Right lobe of liver (tissue), 6 donors: ENCODE data around the gene LAMTOR5. TPM values are rescaled to one million over a fixed set of nuclear protein-coding genes. Genes with fewer than 3 reads are reported as not detected.

ENCODE experiments used
- ATAC-seq, 4 donors: fragments of 200-7000 bp; cut with Tn5 transposase; one replicate each; pipeline ENCODE4 v1.9.1; 2020; ENCODE audit warnings: mild to moderate bottlenecking in 4 of 4, moderate library complexity in 4 of 4
- DNase-seq, 3 donors: peaks; one replicate each; pipeline ENCODE4 v3.0.0-alpha.2; 2020
- H3K27ac ChIP-seq, 3 donors: fragments of 200-600 bp; one replicate each; pipeline ENCODE4 v1.8.0; 2022
- H3K27me3 ChIP-seq, 2 donors: fragments of 200-600 bp; one replicate each; pipeline ENCODE4 v1.8.0; 2022
- H3K36me3 ChIP-seq, 4 donors: fragments of 200-600 bp; sonication (generic) in 1 of 4; one replicate each; pipeline versions ENCODE4 v1.5.1 to v1.8.0; 2017 to 2022; ENCODE audit warnings: control low read depth in 1 of 4
- H3K4me1 ChIP-seq, 4 donors: fragments of 200-600 bp; sonication (generic) in 1 of 4; one replicate each; pipeline versions ENCODE4 v1.5.1 to v1.8.0; 2017 to 2022; ENCODE audit warnings: control low read depth in 1 of 4
- H3K4me3 ChIP-seq, 3 donors: fragments of 200-600 bp; one replicate each; pipeline ENCODE4 v1.8.0; 2022
- H3K9me3 ChIP-seq, 4 donors: fragments of 200-600 bp; sonication (generic) in 1 of 4; one replicate each; pipeline versions ENCODE4 v1.5.1 to v1.8.0; 2017 to 2022; ENCODE audit warnings: control low read depth in 1 of 4
- POLR2A ChIP-seq: fragments of 450-650 bp; IDR thresholded peaks from one replicate; pipeline ENCODE4 v1.6.1; 2017; ENCODE audit warnings: antibody characterized with exemption, mild to moderate bottlenecking
- WGBS: methylation state at CpG from one replicate; pipeline ENCODE4 v1.1.6; 2018; ENCODE audit warnings: low coverage, low lambda C conversion rate; ENCODE audit not compliant: insufficient coverage; ENCODE audit errors: missing lambda C conversion rate; 5-methylcytosine and 5-hydroxymethylcytosine counted together
- intact Hi-C, 2 donors: fragments of 100-400 bp; cut with DNase I; formaldehyde crosslinking; loops; one replicate each; pipeline versions ENCODE4 v1.11.2 to v1.14.1; 2022
- long read RNA-seq: library from polyadenylated mRNA; unstranded; transcript quantifications from one replicate; pipeline ENCODE4 v2.0.0, GENCODE V29; 2019
- total RNA-seq, 6 experiments: library from RNA; depleted of rRNA in 2 of 6; stranded (reverse); fragments of >200 nt in 2 of 6; fragmentation: NEBNext Ultra II Directional in 3 of 6; extraction: Animal tissue kit (Norgen Biotek cat#: 25700) in 3 of 6; gene quantifications; one replicate each; pipeline versions ENCODE4 v1.1.0 to v1.2.4, GENCODE V29; 2016 to 2023
- TF ChIP-seq, protein P1 (sequence below), 4 donors: fragments of 200-600 bp in 3 of 4; fragments of 450-650 bp in 1 of 4; IDR thresholded peaks; one replicate each; pipeline versions ENCODE4 v1.5.1 to v1.8.0; 2016 to 2022; ENCODE audit warnings: antibody characterized with exemption in 4 of 4, mild to moderate bottlenecking in 2 of 4
- donor health status: DM: no; HTN: yes; CAD: no.
- donor health status: DM: no; HTN: no; CAD: no.
- donor health status: DM: no; HTN: no; CAD: no.
- donor health status: DM: no; HTN: yes; CAD: no.
- donor health status: DM: no; HTN: yes; CAD: no.

The LAMTOR5 gene
- 10 to 100 TPM; 47.6 to 81.4 (median 53.9) TPM for total RNA-seq
- long read RNA-seq, transcript LAMTOR5-206 (4 exons, 634 nt), result major isoform, 22 of 23 reads
- long read RNA-seq, partial matches to known transcripts, result 0 of 23 reads
- long read RNA-seq, other reads (novel, unspliced or antisense), result 0 of 23 reads

DNA sequence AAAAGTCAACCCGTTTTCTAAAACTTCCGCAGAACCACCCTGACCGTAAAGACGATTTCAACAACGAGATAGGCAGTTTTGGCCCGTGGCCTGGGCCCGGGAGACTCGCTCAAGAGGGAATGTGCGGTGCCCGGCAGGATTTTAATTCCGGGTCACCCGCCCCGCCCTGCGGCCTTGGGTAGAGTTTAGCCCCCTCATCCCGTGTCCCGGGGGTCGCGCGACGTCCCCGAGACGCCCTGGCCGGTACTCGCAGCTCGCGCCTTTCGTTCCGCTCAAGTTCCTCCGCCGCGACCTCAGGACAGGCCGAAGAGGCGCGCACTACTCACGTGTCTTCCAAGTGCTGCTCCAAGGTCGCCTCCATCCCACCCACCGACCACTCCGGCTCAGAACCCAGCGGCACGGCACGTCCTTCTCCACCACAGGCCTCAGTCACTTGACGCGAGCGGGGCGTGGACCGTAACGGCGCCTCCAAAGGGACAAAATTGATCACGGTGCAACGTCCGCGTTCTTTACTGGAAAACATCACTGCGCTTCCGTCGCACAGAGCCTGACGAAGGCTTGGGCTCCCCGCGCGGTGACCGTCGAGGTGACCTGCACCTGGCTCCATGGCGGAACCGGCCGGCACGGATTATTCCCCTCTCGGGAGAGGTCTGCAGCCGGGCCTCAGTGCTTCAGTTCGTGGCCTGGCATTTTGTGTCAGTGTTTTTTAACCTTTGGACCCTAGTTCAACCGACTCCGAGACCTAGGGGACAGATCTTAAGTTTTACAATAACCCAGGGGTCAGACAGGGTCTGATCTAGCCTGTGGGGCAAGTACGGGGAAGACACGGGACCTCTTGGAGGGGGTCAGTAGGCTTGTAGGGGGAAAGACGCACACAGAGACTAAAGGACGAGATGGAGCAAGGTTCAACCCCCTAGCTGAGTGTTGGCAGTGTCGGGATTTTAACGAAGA lies at the start of gene LAMTOR5:
Gene LAMTOR5 (minus strand): TSS at position 435 of the 951 bp plus-strand sequence. CDS start 74 bp downstream, at position 361.
- Histone ChIP-seq H3K27ac (peak within 1 kb of the TSS; percentile 91 to 98 (median 95)), H3K4me1 (peaks cover 0 to 28% (median 0%) of the 10 kb centered on the region in 4 donors), H3K4me3 (peak within 1 kb of the TSS; percentile 89 to 97 (median 96)), H3K36me3 (peaks cover 4 to 34% (median 14%) of the 10 kb centered on the region in 4 donors), H3K9me3 (no peaks in the 10 kb centered on the region), H3K27me3 (no peaks in the 10 kb centered on the region)
- ATAC-seq (peak; percentile 95 to 97 (median 96)), DNase-seq (peak; percentile 92 to 96 (median 94))
- peak; percentile 88 for TF ChIP-seq POLR2A
- TF ChIP-seq, protein P1, sequence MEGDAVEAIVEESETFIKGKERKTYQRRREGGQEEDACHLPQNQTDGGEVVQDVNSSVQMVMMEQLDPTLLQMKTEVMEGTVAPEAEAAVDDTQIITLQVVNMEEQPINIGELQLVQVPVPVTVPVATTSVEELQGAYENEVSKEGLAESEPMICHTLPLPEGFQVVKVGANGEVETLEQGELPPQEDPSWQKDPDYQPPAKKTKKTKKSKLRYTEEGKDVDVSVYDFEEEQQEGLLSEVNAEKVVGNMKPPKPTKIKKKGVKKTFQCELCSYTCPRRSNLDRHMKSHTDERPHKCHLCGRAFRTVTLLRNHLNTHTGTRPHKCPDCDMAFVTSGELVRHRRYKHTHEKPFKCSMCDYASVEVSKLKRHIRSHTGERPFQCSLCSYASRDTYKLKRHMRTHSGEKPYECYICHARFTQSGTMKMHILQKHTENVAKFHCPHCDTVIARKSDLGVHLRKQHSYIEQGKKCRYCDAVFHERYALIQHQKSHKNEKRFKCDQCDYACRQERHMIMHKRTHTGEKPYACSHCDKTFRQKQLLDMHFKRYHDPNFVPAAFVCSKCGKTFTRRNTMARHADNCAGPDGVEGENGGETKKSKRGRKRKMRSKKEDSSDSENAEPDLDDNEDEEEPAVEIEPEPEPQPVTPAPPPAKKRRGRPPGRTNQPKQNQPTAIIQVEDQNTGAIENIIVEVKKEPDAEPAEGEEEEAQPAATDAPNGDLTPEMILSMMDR (IDR thresholded peaks at IDR 0.05), result peak in 1 of 4 donors; percentile 8
- intact Hi-C loops, result loop anchor here in 1 of 2 donors (5.0 kb wide), 1 partner anchor 70 kb away; the partner anchor contains the start of gene RBM15
- 0% methylated on average over 17 of the region's 76 CpGs for WGBS

DNA sequence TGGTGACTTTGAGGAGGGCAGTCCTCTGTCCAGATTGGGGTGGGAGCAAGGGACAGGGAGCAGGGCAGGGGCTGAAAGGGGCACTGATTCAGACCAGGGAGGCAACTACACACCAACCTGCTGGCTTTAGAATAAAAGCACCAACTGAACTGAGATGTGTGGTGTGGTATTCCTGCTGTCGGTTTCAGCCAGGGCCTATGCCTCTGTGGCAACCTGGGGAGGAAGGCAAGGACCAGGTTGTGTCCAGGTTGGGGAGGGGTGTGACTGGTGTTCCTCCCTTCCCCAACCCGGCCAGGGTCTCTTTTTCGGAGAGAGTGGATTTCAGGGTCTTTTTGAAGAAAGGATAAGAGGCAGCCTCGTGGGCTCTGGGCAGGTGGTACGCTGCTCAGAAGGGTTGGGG lies 49.7 kb upstream of the LAMTOR5 start:
- DNase-seq (no peak), ATAC-seq (no peak)
- TF ChIP-seq, protein P1 (IDR thresholded peaks at IDR 0.05), result no peak
- TF ChIP-seq POLR2A, result no peak
- intact Hi-C loops, result no loop called here
- no peak overlapping the region for H3K4me3 ChIP-seq
- H3K36me3 ChIP-seq, result no peaks in the 10 kb centered on the region
- peaks cover 0 to 6% (median 0%) of the 10 kb centered on the region in 4 donors for H3K4me1 ChIP-seq
- H3K27me3 ChIP-seq, result no peaks in the 10 kb centered on the region
- H3K9me3 ChIP-seq, result no peaks in the 10 kb centered on the region
- no peak overlapping the region for H3K27ac ChIP-seq
- WGBS, result 71% methylated on average over 4 of the region's 5 CpGs

DNA sequence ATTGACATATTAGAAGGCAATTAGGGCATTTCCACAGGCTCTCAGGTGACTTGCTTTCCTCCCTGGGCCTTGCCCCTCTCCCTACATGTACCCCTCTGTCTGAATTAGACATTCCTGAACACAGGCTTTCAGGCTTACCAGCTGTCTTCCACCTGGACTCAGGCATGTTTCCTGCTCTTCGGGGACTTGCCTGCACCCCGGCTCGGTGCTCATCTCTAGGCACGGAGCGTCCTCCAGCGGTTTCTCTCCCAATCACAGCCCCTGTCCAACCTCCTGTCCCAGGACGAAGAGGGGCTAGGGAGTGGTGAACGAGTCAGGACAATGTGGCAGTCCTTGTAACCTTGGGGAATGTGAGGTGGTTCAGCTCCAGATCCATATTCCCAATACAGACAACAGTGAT lies 47.7 kb upstream of the LAMTOR5 start:
- Histone ChIP-seq H3K4me3 (no peak overlapping the region), H3K27me3 (no peaks in the 10 kb centered on the region), H3K4me1 (peaks cover 0 to 19% (median 3%) of the 10 kb centered on the region in 4 donors), H3K36me3 (no peaks in the 10 kb centered on the region), H3K9me3 (no peaks in the 10 kb centered on the region), H3K27ac (no peak overlapping the region)
- TF ChIP-seq, protein P1 (IDR thresholded peaks at IDR 0.05), result no peak
- no peak for TF ChIP-seq POLR2A
- WGBS, result 73% methylated on average over 2 of the region's 8 CpGs
- intact Hi-C loops, result no loop called here
- ATAC-seq, result no peak
- no peak for DNase-seq

DNA sequence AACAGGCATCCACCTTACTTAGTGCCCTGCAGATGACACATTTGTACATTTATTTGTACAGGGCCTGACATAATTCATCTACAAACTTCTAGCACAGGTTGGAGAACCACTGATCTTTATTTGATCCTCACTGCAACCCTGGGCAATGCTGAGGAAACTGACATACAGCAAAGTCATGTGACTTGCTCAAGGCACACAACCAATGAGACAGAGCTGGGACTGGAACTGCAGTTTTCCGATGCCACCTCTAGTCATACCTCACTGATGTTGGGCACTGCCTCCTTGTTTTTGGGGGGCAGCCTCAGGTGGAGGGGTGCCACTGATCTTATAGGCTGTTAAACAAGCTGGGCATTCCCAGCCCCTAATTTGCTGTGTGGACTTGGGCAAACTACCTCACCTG lies 46.8 kb upstream of the LAMTOR5 start:
- no CpG with 5 or more reads among the region's 1 CpG for WGBS
- DNase-seq (no peak), ATAC-seq (no peak)
- Histone ChIP-seq H3K36me3 (no peaks in the 10 kb centered on the region), H3K4me1 (peaks cover 0 to 23% (median 6%) of the 10 kb centered on the region in 4 donors), H3K27me3 (no peaks in the 10 kb centered on the region), H3K4me3 (no peak overlapping the region), H3K27ac (no peak overlapping the region), H3K9me3 (no peaks in the 10 kb centered on the region)
- intact Hi-C loops, result loop anchor here in 1 of 2 donors (5.0 kb wide), 1 partner anchor 37 kb away; no protein-coding TSS in a partner anchor
- TF ChIP-seq POLR2A, result no peak
- TF ChIP-seq, protein P1 (IDR thresholded peaks at IDR 0.05), result no peak
